HG02938 (cell line): ENCODE measurements around the gene PTPRT.

Source experiments
- ATAC-seq: cut with Tn5 transposase; IDR thresholded peaks from one replicate; pipeline ENCODE4 v1.9.1; 2021; ENCODE audit warnings: mild to moderate bottlenecking, moderate library complexity; ENCODE audit not compliant: unreplicated experiment

PTPRT gene

DNA sequence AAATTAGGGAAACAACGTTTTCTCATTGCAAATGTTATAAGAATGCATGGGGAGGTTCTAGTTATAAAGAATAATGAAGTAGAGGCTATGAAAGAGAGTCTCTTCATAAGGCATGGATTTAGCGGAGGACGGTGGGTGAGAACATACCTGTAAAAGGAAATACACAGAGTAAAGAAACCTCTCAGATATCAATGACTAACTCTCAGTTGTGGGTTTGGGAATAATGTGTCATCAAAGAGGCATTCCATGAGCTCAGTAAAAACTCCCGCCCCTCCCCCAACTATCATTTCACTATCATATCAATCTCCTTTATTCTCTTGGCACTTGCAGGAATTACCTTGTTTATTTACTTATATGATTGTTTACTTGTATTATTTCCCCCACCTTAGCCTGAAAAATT lies 695.4 kb downstream of the PTPRT start:
- ATAC-seq = no peak

DNA sequence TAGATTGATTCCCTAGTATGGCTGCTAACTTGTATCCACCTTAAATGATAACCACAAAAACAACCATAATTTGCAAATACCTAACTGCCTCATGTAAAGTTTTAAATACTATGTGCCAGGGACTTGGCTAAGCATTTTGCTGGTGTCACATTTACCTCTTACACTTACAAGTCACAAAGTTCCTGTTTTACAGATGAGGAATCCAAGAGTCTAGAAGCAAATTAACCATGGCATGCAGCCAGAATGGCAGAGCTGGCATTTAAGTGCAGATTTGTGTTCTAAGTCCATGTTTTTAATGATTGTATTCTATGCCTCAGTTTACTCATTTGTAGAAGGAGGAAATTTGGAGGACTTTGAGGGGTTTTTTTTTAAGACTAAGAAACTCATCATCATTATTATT lies 696.7 kb downstream of the PTPRT start:
- no peak for ATAC-seq

DNA sequence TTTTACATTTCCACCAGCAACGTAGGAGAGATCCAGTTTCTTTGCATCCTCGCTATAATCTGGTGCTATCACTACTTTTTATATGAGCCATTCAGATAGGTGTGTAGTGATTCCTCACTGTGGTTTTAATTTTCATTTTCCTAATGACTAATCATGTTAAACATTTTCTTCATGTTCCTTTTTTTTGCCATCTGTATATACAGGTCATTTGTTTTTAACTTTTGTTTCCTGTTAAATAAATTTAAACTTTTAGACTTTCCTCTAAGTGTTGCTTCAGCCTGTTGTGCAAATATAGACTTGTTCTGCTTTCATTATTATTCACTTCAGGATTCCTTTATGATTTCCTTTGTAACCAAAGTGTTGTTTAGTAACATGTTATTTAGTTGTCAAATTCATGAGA lies 697.4 kb downstream of the PTPRT start:
- peak; percentile 70 for ATAC-seq

DNA sequence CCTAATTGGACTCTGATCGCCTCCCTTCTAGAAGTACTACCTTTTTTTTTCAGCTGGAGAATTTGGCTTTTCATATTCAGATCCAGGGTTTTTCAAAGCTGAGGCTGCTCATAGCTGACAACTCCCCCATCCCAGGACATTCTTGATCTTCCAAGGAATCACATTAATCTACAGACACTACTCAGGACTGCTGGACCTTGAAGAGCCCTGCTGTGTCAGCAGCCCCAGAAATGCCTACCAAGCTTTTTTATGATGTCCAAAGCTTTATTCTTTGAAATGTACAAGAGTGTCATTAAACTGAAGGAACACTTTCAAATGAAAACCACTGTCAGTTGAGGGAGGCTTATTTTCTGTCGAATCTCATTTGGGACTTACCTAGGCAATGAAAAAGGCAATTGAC lies 704.1 kb downstream of the PTPRT start:
- no peak for ATAC-seq

DNA sequence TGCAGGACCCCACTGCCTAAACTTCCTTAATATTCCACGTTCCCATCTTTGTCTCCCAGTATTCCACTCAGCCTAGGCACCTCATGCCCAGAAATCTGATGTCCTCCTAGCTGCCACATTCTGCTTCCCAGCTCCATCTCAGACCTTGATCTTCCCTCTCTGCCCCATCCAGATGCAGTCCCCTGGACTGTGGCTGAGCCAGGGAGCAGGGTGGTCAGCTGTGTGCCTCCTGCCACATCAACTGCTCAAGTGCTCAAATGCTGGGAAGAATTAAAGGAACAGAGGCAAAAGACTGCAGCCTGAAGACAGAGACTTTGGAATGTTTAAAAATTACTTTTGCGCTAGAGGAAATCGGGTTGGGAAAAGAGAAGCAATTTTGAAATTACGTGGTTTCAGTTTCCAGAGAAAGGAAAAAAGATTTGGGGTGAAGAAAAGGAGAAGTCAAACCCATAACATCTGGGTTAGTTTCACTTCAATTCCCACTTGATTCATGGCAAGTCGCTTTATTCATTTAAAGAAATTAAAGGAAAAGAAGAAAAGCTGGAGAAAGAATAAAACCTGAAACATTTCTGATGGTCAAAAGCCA lies 704.8 kb downstream of the PTPRT start:
- no peak for ATAC-seq

DNA sequence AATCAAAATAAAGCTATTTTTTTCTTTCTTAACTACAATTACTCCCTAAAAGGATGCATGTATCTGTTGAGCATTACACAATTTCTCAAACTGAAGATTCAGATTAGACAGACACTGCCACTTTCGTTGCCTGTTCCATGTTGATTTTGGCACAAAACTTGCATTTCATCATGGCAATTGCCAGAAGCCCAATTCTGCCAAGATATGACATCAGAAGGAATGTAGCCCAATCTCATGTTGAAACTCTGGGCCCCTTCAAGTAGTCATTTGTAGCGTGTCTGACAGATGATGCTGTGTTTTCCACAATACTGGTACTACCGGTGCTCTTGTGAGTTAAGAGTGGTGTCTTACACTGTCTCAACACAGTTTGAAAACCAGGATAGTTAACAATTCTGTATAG lies 705.4 kb downstream of the PTPRT start:
- ATAC-seq = no peak

DNA sequence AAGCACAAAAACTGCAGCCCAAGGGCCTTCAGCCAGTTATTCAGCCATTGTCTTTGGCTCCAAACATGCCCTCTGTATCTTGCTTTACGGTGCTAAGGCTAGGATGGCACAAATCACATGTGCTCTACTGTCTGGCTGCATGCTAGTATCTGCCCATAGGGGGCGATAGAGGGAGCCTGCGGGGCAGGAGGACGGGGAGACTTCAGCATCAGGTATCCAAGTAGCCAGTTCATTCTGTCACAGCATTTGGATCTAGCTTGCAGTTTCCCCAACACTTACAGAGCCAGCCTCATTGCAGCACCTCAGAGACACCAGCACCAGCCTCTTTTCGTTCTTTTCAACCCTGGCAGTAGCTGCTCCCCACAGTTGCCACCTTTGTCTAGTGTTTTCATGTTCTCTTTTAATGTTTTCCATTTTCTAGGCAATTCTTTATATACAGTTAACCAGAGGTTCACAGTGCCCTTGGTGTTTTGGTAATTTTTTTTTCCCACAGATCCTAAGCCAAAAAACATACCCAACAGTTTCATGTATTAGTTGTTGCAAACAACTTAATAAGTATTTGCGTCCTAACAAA lies 705.9 kb downstream of the PTPRT start:
- no peak for ATAC-seq

DNA sequence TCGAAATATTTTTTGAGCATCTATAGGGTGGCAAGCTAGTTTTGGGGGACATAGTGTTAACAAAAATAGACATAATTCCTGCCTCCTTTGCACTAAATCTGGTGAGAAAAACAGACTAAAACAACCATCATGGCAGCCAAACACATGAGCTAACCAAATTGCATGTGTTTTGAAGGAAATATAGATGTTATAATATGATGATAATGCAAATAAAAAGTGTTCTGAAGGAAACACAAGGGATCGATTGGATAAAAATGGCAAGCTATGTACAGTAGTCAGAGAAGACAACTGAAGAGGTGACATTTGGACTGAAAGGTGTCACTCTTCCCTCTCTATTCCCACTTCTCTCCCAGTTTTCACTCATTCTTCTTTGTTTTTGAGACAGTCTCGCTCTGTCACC lies 706.9 kb downstream of the PTPRT start:
- ATAC-seq = no peak

DNA sequence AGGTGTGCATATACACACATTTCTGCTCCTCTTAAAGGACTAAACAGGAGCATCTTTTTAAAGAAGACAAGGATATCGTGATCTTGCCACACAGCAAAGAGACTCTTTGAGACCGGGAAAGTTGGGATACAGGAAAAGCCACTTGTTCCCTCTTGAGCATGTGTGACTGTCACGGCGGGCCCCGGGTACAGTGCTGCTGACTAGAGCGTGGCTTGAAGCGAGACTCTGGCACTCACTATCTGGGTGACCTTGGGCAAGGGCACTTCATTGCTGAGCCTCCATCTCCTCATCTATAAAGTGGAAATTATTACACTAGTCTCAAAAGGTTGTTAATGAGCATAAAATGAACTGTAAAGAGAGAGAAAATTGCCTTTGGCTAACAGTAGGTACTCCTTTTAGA lies 713.9 kb downstream of the PTPRT start:
- ATAC-seq = no peak

DNA sequence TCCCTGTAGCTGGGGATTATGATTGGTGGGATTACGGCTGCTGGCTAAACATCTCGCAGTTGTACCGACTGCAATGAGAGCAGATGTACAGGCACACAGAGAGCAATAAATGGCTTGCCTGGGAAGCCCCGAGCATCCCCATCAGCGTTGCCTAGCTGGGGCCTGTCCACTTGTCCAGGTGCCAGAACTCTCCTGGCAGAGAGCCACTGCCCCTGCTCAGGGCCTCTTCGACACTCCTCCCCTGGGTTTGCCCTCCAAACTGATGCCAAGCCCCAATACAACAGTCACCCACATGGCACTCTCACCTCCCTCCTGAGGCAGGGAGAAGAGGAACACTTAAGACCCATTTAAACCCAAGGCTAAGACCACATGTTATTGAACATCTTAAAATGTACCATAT lies 715.1 kb downstream of the PTPRT start:
- ATAC-seq = no peak

DNA sequence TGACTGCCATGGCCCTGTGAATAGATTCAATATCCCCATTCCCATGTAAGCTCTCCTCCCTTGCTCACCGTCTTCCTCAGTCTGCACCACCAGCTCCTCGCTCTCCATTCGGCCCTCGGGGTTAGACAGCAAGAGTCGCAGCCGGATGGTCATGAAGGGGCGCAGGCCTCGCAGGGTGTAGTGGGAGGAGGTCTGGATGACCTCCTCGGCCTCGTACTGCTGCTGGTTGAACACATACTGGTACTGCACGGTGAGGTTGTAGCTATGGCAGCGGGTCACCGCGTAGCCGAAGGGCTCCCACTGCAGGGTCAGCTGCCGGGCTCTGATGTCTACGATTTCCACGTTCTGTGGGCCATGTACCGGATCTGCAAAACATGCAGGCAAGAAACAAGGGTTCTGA lies 717.5 kb downstream of the PTPRT start:
- ATAC-seq = no peak

DNA sequence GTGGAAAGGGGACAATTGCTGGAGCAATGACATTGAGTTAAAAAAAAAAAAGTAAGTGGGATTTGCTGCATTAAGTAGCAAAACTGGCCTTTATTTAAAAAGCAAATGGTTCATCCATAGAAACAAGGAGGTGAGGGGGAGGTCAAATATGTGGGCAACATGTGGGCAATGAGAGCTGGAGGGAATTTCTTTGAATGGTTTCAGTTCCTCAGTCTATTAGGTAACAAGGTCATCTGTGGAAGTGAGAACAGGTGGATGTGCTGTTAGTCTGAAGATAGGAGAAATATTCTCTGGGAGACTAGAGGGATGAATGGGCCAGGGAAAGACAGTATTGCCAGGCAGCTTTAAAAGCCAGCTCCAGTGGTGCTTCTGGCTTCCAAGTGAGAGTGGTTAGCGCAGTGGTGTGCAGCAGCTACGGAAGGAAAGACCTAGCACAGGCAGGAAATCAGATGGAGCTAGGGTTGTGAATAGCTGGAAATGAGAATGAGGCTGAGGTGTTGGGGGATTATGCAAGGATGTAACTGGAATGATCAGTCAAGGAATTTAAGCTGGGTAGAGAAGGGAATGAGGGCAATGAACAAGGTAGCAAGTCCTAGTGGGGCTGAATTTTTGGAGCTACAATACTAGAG lies 727.6 kb downstream of the PTPRT start:
- no peak for ATAC-seq

DNA sequence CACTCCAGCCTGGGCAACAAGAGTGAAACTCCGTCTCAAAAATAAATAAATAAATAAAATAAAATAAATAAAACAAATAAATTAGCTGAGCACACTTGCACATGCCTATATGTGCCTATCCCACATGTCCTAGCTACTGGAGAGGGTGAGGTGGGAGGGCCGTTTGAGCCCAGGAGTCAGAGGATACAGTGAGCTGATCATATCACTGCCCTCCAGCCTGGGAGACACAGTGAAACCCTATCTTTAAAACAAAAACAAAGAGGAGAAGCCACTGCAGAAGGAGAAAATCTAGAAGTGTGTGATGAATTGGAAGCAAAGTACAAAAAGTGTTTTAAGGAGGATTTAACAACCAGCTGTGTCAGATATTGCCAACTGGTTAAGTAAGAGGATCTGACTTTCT lies 728.4 kb downstream of the PTPRT start:
- no peak for ATAC-seq

DNA sequence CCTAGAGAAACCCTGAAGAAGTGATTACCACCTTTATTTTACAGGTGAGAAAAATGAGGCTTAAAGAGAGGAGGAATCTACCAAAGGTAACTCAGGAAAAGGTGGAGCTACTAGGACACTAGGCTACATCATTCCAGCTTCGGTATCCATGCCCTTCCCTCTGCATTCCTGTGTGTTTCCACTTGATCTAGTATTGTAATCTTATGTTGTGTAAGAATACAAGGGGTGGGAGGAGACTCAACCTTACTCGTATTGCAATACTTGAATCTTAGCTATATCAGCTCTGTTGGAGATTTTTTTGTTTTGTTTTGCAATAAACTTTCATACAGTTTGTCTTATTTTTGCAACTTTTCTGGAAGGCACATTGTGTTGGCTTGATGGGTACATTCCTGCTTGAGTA lies 742.4 kb downstream of the PTPRT start:
- no peak for ATAC-seq

DNA sequence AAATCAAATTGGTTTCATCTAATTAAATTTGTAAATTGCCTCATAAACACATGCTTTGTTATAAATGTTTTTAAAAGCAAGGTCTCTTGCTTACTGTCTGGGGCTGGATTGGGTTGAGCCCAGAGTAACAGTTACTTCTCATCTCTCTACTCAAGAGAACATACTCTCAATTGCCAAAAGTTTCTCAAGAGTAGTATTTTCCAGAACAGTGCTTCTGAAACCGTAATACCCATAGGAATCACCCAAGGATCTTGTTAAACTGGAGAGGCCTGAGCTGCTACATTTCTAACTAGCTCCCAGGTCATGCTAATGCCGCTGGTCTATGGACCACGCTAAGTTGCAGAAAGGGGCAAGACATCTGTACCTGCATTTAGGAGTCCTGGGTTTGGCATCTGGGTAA lies 744.9 kb downstream of the PTPRT start:
- no peak for ATAC-seq

DNA sequence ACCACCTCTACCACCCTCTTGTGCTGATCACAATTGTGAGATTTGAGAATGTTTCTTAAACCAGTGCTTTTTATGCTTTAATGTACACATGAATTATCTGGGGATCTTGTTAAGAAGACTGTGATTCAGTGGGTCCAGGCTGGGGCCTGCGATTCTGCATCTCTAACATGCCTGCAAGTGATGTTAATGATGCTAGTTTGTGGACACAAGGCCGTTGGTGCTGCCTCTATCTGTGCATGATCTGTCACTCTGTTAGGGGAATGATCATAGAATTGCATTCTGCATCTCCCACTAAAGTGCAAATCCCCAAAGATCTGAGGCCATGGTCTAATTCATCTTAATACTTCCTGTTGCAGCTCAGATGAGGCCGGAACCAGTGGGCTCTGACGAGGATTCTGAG lies 746.5 kb downstream of the PTPRT start:
- ATAC-seq = no peak

DNA sequence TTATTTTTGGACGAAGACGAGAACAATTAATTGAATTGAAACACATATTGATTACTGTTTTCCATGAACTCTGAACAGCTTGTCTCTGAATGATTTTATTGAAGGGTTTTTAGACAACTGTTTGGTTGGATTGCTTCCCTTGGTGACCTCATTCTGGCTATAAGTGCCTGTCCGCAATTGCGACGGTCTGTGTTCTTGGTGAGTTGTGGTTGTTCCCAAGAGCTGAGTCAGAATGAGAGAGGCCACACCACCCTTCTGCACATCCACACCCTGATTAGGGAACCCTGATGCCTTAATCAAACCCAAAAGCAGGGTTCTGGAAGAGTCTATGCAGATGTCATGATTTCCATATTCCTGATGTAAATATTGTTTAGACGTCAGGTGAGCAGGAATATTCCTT lies 747.0 kb downstream of the PTPRT start:
- ATAC-seq = no peak

DNA sequence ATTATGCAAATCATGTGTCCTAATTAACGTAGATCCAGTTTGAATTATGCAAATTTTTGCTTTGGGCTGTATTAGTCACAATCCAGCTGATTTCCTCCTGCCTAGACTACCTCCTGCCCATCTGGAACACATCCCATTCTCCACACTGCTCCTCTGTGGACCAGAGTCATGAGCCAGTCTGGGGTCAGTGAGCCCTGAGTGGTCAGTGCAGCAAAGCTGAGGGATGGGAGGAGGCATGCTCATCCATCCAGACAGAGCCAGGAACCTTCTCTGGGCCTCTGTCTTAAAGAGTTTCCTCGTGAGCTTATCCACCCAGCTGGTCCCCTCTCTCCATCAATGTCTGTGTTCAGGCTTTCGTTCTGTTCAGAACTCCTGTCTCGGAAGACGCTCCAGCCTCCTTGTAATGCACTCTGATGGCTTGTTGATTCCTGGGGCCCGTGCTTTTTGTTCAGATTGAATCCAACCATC lies 747.8 kb downstream of the PTPRT start:
- no peak for ATAC-seq

DNA sequence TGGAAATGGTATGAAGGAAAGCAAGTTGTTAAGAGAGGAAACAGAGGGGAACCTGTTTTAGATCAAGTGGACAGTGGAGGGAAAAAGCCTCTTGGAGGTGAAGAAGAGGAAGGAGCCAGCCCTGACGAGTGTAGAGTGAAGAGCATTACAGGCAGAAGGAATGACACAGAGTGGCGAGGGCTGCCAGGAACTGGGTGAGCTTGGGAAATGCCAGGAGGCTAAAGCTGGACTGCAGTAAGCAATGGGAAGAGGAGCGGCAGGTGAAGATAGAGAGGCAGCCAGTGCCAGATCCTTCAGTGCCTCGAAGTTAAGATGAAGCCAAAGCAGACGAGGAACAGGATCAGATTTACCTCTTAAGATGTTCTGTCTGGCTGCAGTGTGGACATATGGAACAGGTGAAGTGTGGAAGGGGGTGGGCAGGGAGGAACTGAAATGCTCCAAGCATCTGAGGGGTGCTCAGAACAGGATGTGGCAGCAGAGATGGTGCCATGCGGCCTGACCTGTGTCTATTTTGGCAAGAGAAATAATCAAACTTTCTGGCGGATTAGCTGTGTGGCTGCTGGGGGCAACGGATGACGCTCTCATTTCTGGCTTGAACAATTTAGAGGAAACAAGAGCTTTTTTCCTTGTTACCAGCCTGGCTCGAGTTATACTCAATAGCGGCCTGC lies 748.4 kb downstream of the PTPRT start:
- no peak for ATAC-seq

DNA sequence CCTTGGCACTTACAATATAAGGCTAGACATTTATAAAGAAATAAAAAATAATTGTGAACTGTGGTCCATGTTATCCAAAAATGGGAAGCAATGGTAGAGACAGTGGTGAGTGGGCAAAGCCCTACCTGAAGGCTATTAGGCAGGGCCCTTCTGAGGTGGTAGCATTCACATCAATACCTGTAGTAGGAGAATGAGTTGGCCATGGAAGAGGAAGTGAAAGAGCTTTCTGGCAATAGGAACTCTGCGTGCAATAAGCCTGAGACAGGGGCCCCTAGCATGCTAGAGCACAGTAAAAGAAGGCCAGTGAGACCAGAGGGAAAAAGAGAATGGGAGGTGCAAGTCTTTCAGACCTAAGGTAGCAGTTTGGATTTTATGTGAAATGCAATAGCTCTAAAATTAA lies 754.5 kb downstream of the PTPRT start:
- ATAC-seq = peak; percentile 94

DNA sequence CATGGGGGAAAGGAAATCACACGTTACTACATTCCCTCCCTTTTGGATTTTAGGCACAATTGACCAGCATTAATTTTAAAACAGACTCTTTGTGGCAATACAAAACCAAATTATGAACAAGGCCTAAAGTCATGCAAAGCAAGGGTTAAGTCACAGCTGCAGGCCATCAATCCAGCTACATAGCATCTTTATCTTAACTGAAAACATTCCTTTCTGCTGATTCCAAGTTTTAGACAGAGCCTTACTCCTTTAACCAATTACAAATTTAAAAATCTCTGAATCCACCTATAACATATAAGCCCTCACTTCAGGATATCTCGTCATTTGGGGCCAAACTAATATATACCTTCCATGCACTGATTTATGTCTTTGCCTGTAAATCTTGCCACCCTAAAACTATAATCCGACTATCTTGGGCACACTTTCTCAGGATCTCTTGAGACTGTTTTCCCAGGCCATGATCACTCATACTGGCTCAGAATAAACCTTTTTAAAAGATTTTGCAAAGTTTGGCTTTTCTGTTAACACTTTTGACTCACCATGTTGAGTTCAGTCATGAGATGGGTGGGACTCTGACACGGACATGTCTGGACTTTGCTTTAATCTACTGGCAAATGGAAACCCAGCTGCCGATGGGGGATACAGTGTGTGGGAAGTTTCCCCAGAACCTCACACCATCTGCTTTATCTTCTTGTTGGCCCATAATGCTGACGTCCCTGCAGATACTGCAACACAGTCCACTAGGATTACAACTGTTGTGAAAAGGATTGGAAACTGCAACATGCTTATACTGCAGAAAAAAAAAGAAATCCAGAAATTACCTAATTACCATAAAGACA lies 757.0 kb downstream of the PTPRT start:
- ATAC-seq = no peak
